Tibial nerve (tissue), 4 donors: Measurements from ENCODE around the gene GDAP2.

Experiments
- EP300 ChIP-seq, 2 donors: sonication (generic); formaldehyde crosslinking; IDR thresholded peaks; one replicate each; pipeline ENCODE4 v1.6.1; 2017; ENCODE audit warnings: antibody characterized with exemption in 2 of 2, mild to moderate bottlenecking in 1 of 2
- POLR2A ChIP-seq, 2 donors: fragments of 450-650 bp; IDR thresholded peaks; one replicate each; pipeline ENCODE4 v1.6.1; 2017; ENCODE audit warnings: antibody characterized with exemption in 2 of 2, mild to moderate bottlenecking in 2 of 2, moderate library complexity in 2 of 2
- TF ChIP-seq, protein P1 (sequence below), 5 experiments: fragments of 200-600 bp in 3 of 5; fragments of 450-650 bp in 2 of 5; sonication (generic) in 3 of 5; IDR thresholded peaks; one replicate each; pipeline ENCODE4 v1.5.1; 2016 to 2019; ENCODE audit warnings: antibody characterized with exemption in 5 of 5, mild to moderate bottlenecking in 3 of 5, moderate library complexity in 2 of 5

DNA sequence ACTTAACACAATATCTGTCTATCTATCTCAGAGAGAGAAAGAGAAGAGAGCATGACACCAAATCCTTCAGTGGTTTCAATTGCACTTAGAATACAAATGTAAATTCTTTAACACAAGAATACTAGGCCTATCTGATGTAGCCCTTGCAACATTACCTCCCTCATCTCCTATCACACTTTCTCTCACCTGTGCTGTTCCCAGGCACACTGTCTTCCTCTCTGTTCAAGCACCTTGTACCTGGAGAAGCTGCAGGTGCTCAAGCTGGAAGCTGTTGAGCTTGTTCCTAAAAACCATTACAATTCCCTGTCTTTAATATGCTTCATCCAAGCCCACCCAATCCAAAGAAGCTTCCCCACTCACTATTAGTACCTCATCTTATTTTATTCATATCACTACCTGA lies 97.0 kb downstream of the GDAP2 start:
- TF ChIP-seq, protein P1, sequence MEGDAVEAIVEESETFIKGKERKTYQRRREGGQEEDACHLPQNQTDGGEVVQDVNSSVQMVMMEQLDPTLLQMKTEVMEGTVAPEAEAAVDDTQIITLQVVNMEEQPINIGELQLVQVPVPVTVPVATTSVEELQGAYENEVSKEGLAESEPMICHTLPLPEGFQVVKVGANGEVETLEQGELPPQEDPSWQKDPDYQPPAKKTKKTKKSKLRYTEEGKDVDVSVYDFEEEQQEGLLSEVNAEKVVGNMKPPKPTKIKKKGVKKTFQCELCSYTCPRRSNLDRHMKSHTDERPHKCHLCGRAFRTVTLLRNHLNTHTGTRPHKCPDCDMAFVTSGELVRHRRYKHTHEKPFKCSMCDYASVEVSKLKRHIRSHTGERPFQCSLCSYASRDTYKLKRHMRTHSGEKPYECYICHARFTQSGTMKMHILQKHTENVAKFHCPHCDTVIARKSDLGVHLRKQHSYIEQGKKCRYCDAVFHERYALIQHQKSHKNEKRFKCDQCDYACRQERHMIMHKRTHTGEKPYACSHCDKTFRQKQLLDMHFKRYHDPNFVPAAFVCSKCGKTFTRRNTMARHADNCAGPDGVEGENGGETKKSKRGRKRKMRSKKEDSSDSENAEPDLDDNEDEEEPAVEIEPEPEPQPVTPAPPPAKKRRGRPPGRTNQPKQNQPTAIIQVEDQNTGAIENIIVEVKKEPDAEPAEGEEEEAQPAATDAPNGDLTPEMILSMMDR (IDR thresholded peaks at IDR 0.05), result no peak
- no peak for TF ChIP-seq EP300 (IDR thresholded peaks at IDR 0.05)
- TF ChIP-seq POLR2A (IDR thresholded peaks at IDR 0.05), result no peak
